Brain microvascular endothelial cell (primary cell): ENCODE measurements around the gene GPHN.
A peak's percentile ranks its signal among the peaks of the same experiment; 100 is the strongest.

Source experiments
- DNase-seq: peaks from one replicate; pipeline ENCODE4 v3.0.0-alpha.2; 2020
- H3K27ac ChIP-seq: fragments of 250-450 bp; sonication (Bioruptor Pico); 2 replicates; pipeline ENCODE4 v1.5.1; 2020; ENCODE audit warnings: mild to moderate bottlenecking, moderate library complexity
- H3K27me3 ChIP-seq: fragments of 250-450 bp; sonication (Bioruptor Pico); replicated peaks from 2 replicates; pipeline ENCODE4 v1.5.1; 2020; ENCODE audit warnings: mild to moderate bottlenecking
- H3K36me3 ChIP-seq: fragments of 250-450 bp; sonication (Bioruptor Pico); replicated peaks from 2 replicates; pipeline ENCODE4 v1.5.1; 2020; ENCODE audit warnings: mild to moderate bottlenecking
- H3K4me3 ChIP-seq: 2 replicates; pipeline ENCODE4 v1.5.1; 2011; ENCODE audit warnings: low read depth, mild to moderate bottlenecking, control low read depth, low read length, moderate library complexity
- CTCF ChIP-seq: IDR thresholded peaks from 2 replicates; pipeline ENCODE4 v1.5.1; 2011; ENCODE audit warnings: low read depth, mild to moderate bottlenecking, moderate library complexity, low read length, control low read depth, inconsistent platforms; ENCODE audit errors: missing control alignments
- in situ Hi-C: cut with HindIII; loops from 2 replicates; pipeline ENCODE4 v1.10.0; 2017; ENCODE audit warnings: low sequenced_read_pairs, low pct_ligation_motif_present

GPHN gene

GRCh38 chr14:66651536-66652220 is 143.7 kb downstream of the GPHN start:
- Histone ChIP-seq H3K36me3 (no peaks in the 10 kb centered on the region), H3K27ac (no peak overlapping the region), H3K4me3 (no peak overlapping the region), H3K27me3 (no peaks in the 10 kb centered on the region)
- no peak for DNase-seq
- in situ Hi-C loops = no loop called here
- TF ChIP-seq CTCF = no peak

GRCh38 chr14:66652525-66653106 is 144.7 kb downstream of the GPHN start:
- H3K4me3 ChIP-seq = no peak overlapping the region
- no peaks in the 10 kb centered on the region for H3K27me3 ChIP-seq
- H3K36me3 ChIP-seq = no peaks in the 10 kb centered on the region
- no peak for DNase-seq
- H3K27ac ChIP-seq = no peak overlapping the region
- in situ Hi-C loops = no loop called here
- no peak for TF ChIP-seq CTCF

GRCh38 chr14:66657780-66658179 is 149.8 kb downstream of the GPHN start:
- in situ Hi-C loops = no loop called here
- no peaks in the 10 kb centered on the region for H3K36me3 ChIP-seq
- TF ChIP-seq CTCF = no peak
- no peak overlapping the region for H3K4me3 ChIP-seq
- no peak overlapping the region for H3K27ac ChIP-seq
- no peaks in the 10 kb centered on the region for H3K27me3 ChIP-seq
- DNase-seq = no peak

GRCh38 chr14:66662374-66662773 is 154.4 kb downstream of the GPHN start:
- in situ Hi-C loops = no loop called here
- peak; percentile 28 for DNase-seq

GRCh38 chr14:66677780-66678179 is 169.8 kb downstream of the GPHN start:
- Histone ChIP-seq H3K27me3 (no peaks in the 10 kb centered on the region), H3K27ac (no peak overlapping the region), H3K4me3 (no peak overlapping the region), H3K36me3 (no peaks in the 10 kb centered on the region)
- no peak for TF ChIP-seq CTCF
- in situ Hi-C loops = no loop called here
- DNase-seq = no peak

More at GRCh38 chr14:66662374-66662773, 154.4 kb downstream of the GPHN start:
- no peaks in the 10 kb centered on the region for H3K27me3 ChIP-seq
- peak; percentile 80 for TF ChIP-seq CTCF
- no peak overlapping the region for H3K4me3 ChIP-seq
- no peaks in the 10 kb centered on the region for H3K36me3 ChIP-seq
- no peak overlapping the region for H3K27ac ChIP-seq
